ENCODE data around the gene DPH2.

DPH2 gene, protein sequence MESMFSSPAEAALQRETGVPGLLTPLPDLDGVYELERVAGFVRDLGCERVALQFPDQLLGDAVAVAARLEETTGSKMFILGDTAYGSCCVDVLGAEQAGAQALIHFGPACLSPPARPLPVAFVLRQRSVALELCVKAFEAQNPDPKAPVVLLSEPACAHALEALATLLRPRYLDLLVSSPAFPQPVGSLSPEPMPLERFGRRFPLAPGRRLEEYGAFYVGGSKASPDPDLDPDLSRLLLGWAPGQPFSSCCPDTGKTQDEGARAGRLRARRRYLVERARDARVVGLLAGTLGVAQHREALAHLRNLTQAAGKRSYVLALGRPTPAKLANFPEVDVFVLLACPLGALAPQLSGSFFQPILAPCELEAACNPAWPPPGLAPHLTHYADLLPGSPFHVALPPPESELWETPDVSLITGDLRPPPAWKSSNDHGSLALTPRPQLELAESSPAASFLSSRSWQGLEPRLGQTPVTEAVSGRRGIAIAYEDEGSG

GRCh38 chr1:43969746-43970466, at the start of gene DPH2:
Gene DPH2, plus strand, starts transcription at chr1:43970010. Its CDS starts 166 bp downstream, at chr1:43970176.
- DNase-seq (ENCODE audit: low read depth): peak; percentile 99

DNA sequence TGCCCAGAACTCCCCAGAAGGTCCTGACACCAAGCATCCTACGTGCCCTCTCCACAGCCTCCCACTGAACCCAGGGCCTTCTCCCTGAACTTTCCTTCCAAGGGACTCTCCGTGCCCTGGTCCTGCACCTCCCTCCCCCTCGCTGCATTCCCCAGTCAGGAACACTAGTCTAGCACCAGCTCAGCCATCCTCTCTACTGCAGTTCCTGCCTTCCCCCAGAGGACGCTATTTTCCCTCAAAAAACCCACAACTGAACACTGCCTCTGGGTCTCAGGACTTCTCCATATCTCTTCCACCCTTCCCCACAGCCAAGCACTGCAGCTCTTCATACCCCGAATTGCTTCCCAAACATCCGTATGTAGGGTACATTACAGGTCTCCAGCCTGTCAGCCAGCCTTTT, 48.8 kb upstream of the DPH2 start:
- DNase-seq (ENCODE audit: low read depth): no peak

DNA sequence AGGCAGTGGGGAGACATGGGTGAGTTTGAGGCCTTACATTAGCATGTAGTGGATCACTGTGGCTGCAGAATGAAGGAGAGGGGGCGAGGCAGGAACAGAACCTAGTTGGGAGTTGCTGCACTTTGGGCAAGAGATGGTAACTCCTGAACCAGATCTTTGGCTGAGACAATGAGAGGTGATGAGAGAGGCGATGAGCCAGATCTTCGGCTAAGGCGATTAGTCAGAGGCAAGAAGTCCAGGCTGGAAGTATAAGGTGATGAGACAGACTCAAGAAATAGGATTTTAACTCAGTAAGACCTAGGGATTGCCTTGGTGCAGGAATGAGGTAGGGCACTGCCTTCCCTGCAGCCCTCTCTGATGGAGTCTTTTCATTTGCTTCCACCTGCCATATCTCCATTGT, 45.3 kb upstream of the DPH2 start:
- DNase-seq (ENCODE audit: low read depth): no peak

DNA sequence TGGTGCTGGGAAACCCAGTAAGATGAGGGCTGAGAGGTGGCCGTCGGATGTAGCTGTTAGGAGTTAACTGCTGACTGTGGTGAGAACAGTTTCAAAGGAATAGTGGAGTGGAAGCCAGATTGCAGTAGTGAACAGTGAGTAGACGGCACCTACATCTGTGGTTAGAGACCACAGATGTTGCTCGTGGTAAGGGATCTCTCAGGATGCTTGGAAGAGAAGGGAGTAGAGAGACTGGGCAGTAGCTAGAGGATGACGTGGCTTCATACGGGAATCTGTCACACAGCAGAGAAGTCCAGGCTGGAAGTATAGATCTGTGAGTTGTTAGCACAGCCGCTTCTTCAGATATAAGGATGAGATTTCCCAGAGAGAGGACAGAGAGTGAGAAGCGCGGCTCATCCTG, 44.0 kb upstream of the DPH2 start:
- no peak for DNase-seq (ENCODE audit: low read depth)

DNA sequence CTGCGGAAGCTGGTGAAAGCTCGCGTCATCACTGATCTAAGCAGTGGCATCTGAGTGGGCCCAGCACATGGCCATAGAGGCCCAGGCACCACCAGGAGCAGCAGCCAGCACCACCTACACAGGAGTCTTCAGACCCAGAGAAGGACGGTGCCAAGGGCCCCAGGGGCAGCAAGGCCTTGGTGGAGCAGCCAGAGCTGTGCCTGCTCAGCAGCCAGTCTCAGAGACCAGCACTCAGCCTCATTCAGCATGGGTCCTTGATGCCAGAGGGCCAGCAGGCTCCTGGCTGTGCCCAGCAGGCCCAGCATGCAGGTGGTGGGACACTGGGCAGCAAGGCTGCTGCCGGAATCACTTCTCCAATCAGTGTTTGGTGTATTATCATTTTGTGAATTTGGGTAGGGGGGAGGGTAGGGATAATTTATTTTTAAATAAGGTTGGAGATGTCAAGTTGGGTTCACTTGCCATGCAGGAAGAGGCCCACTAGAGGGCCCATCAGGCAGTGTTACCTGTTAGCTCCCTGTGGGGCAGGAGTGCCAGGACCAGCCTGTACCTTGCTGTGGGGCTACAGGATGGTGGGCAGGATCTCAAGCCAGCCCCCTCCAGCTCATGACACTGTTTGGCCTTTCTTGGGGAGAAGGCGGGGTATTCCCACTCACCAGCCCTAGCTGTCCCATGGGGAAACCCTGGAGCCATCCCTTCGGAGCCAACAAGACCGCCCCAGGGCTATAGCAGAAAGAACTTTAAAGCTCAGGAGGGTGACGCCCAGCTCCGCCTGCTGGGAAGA, 39.5 kb upstream of the DPH2 start:
- no peak for DNase-seq (ENCODE audit: low read depth)

DNA sequence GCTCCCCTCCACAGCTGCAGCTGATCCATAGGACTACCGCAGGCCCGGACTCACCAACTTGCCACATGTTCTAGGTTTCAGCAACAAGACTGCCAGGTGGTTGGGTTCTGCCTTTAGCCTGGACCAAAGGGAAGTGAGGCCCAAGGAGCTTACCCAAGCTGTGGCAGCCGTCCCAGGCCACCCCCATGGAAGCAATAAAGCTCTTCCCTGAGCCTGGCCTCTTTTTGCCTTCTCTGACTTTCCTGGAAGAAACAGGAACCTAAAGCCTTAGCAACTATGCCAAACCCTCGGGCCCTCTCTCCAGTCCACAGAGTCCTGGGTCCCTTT, 38.9 kb upstream of the DPH2 start:
- DNase-seq (ENCODE audit: low read depth): no peak

GRCh38 chr1:43931711-43932660, 37.8 kb upstream of the DPH2 start:
- no peak for DNase-seq (ENCODE audit: low read depth)

DNA sequence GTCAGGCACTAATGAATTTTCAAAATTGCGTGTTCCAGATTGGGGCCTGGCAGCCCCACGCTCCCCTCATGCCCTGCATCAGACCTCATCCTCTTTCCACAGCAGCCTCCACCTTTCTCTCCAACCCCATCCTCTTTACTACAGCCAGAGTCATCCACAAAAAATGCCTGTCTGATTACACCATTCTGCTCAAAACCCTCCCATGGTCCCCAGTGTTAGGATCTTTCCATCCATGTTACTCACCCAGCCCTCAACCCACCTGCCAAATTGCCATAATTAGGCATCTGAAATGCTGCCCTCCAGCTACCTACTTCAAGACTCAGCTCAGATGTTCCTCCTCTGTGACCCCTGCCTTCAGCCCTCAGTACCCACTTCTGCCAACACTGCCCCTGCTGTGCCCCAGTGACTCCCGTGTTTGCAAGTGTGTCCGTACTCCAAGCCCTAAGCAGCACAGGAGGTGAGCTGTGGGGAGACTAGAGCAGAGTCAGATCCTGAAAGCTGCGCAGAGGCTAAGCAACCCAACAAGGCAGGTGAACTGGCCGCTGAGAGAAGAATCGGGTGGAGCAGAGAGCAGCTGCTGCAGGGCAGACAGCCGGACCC, 36.9 kb upstream of the DPH2 start:
- DNase-seq (ENCODE audit: low read depth): peak; percentile 48

DNA sequence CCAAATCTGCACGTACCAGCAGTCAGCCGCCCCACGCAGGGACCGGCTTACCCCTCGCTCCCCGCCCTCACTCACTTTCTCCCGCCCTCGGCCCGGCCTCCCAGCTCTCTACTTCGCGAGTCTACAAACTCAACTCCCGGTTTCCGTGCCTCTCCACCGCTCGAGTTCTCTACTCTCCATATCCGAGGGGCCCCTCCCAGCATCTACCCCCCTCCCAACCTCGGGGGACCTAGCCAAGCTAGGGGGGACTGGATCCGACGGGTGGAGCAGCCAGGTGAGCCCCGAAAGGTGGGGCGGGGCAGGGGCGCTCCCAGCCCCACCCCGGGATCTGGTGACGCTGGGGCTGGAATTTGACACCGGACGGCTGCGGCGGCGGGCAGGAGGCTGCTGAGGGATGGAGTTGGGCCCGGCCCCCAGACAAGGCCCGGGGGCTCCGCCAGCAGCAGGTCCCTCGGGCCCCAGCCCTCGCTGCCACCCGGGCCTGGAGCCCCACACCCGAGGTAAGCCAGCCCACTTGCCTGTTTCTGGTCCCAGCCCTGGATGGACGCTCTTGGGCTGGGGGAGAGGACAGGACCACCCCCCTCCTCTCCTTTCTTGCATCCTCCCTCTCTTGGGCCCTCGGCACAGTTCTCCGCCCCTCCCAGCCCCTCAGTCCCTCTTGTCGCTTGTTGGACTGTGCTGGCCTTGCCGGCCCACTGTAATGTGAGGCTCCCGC, 36.3 kb upstream of the DPH2 start, which contains the start of gene ARTN:
Gene ARTN (plus strand): TSS at position 416 of the 715 bp plus-strand sequence. CDS start 1,856 bp downstream, outside the sequence.
- no peak for DNase-seq (ENCODE audit: low read depth)

GRCh38 chr1:43934101-43934985, 35.5 kb upstream of the DPH2 start:
- peak; percentile 47 for DNase-seq (ENCODE audit: low read depth)

DNA sequence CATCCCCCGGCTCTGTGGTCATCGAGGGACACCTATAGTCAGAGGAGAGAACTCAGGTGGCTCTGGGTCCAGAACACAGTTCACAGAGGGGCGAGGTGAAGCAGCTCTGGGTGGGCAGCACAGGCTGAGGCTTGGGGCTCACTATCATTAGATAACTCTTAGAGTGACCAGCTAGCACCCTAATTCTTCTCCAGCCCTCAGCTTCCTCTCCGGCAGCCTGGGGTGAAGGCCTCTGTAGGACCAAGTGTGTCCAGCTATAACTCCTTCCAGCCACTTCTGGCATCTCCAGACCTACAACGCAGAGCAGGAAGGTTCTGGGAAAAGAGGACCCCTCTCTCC, 34.9 kb upstream of the DPH2 start:
- no peak for DNase-seq (ENCODE audit: low read depth)

GRCh38 chr1:43935711-43936427, 33.9 kb upstream of the DPH2 start:
- DNase-seq (ENCODE audit: low read depth): no peak

DNA sequence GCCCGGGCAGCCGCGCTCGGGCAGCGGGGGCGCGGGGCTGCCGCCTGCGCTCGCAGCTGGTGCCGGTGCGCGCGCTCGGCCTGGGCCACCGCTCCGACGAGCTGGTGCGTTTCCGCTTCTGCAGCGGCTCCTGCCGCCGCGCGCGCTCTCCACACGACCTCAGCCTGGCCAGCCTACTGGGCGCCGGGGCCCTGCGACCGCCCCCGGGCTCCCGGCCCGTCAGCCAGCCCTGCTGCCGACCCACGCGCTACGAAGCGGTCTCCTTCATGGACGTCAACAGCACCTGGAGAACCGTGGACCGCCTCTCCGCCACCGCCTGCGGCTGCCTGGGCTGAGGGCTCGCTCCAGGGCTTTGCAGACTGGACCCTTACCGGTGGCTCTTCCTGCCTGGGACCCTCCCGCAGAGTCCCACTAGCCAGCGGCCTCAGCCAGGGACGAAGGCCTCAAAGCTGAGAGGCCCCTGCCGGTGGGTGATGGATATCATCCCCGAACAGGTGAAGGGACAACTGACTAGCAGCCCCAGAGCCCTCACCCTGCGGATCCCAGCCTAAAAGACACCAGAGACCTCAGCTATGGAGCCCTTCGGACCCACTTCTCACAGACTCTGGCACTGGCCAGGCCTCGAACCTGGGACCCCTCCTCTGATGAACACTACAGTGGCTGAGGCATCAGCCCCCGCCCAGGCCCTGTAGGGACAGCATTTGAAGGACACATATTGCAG, 33.2 kb upstream of the DPH2 start:
- DNase-seq (ENCODE audit: low read depth): peak; percentile 32

DNA sequence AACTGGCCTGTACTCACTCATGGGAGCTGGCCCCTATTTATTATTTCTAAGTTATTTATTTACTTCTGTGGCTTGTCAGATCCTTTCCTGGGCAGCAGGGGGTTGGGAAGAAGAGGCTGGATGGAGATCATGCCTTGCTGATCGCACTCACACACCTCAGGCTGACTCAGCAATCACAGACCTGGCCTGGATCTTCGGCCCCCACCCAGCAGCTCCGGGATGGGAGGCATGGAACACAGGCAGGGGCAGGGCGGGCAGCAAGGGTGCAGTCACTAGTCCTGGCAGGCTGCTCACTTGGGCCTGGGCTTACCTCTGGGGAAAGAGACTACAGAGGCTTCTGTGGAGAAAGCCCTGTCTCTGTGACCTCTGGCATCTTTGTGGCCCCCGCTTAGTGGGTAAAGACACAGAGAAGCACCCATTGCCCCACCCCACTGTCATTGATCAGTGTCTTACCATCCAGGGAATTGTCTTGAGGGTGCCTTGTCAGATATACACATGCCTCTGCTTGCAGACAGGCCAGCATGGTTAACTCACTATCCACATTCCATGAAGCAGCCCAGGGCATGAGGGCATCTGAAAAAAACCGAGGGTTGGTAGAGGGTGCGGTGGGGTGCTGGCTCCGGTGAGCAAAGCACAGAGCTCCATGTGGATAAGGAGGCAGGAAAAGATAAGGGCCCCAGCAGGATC, 32.5 kb upstream of the DPH2 start:
- DNase-seq (ENCODE audit: low read depth): no peak

DNA sequence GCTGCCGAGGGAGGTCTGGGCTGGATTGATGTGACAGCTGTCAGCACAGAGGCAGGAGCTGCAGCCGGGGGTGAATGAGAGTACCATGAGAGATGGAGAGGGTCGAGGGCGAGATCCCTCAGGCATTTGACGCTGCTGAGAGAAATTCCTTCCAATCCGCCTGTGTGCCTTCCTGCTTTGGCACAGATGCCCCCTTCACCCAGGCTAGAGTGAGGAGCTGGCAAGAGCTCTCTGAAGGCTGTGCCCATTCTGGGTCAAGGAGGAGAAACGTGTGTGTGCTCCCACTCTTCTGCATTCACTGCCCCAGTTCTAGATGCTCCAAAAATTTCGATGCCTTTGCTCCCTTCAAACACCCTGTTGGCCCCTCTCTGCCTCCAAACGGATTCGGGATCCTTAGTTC, 31.4 kb upstream of the DPH2 start:
- DNase-seq (ENCODE audit: low read depth): no peak

DNA sequence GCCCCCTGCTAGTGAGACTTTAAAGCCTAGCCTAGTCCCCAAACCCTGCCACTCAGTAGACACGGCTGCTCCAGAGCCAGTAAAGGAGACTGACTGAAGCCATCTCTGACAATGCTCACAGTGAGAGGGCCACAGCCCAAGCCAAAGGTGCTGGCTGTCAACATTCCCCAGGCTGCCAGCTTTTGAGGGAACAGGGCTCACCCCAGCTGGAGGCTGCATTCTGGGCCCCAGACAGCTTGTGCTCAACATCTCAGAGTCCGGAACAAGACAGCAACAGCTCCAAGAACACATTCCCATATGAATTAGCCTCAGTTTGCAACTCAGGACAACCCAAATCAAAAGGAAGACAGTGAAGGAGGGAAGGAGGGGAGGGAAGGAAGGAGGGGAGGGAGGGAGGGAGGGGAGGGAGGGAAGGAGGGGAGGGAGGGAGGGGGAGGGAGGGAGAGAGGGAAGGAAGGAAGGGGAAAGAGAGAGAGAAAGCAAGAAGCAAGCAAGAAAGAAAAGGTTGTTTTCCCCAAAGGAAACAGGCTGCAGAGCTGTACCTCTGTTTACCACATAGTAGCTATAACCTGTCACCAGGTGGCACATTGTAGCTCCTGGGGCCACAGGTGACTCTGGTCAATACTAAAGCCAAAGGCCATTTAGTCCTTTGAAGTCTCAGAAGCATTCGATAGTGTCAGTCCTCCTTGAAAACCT, 30.8 kb upstream of the DPH2 start:
- DNase-seq (ENCODE audit: low read depth): no peak

DNA sequence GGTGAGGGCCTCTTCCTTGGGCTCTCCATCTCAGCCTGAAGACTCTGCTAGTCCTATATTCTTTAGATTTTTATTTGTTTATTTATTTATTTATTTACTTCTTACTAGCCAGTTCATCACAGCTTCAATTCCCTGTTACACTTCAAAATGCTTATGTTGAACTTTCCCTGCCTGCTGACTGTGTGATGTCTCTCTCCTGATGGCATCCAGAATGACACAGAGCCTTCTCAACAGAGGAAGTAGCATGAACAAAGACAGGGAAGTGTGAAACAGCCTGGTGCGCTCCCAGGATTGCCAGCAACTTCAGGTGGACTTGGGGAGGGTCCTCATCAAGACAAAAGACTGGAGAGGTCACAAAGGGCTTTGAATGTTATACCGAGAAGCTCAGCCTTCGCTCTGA, 27.4 kb upstream of the DPH2 start:
- no peak for DNase-seq (ENCODE audit: low read depth)
